Measurements from ENCODE around the gene CADM4. TPM values are rescaled to one million over a fixed set of nuclear protein-coding genes. Genes with fewer than 3 reads are reported as not detected.

CADM4 gene
- total and polyA plus RNA-seq, 2 donors (not counting 1 experiment from before 2014, with no cell fraction given): 1.5 TPM

GRCh38 chr19:43594710-43595604 lies 44.7 kb downstream of the CADM4 start:
- no peak for TF ChIP-seq EZH2 (IDR thresholded peaks at IDR 0.05; ENCODE audit: low read length, missing control alignments)
- peak; percentile 82 to 85 for TF ChIP-seq CTCF (conservative IDR thresholded peaks at IDR 0.05 in 1 of 2, IDR thresholded peaks at IDR 0.05 in 1 of 2; ENCODE audit: low read depth in 1 of 2, low read length in 2 of 2)
- H2AFZ ChIP-seq (ENCODE audit: low read length): no peak overlapping the region
- H3K79me2 ChIP-seq (ENCODE audit: control insufficient read depth, insufficient read depth, low read length): peaks cover 42% of the 10 kb centered on the region
- H3K27me3 ChIP-seq (ENCODE audit: control insufficient read depth, insufficient read depth, low read length): no peaks in the 10 kb centered on the region
- DNase-seq (ENCODE audit: low read depth in 2 of 2): peak; percentile 56 to 60
- H3K27ac ChIP-seq (ENCODE audit: insufficient read depth, low read length): peak overlapping the region; percentile 84
- no peaks in the 10 kb centered on the region for H4K20me1 ChIP-seq (ENCODE audit: control insufficient read depth, extremely low read depth, insufficient read depth, low read length)
- peak overlapping the region; percentile 94 for H3K4me2 ChIP-seq (ENCODE audit: extremely low read depth, insufficient read depth, low read length)
- H3K9me3 ChIP-seq (ENCODE audit: control insufficient read depth, insufficient read depth, low read depth, low read length): no peaks in the 10 kb centered on the region
- H3K36me3 ChIP-seq (ENCODE audit: control insufficient read depth, insufficient read depth, low read length): peaks cover 27% of the 10 kb centered on the region
- peak overlapping the region; percentile 52 to 90 (median 78) for H3K4me3 ChIP-seq (replicated peaks in 1 of 4; ENCODE audit: control extremely low read depth in 1 of 4, insufficient read depth in 1 of 4, low read depth in 3 of 4, low read length in 4 of 4)
- peaks cover 8% of the 10 kb centered on the region for H3K4me1 ChIP-seq (ENCODE audit: control insufficient read depth, extremely low read depth, insufficient read depth, low read length)
- H3K9ac ChIP-seq (ENCODE audit: insufficient read depth, low read length): peak overlapping the region; percentile 79

GRCh38 chr19:43594081-43594697 lies 45.5 kb downstream of the CADM4 start:
- H3K27ac ChIP-seq (ENCODE audit: insufficient read depth, low read length): no peak overlapping the region
- no peak overlapping the region for H3K9ac ChIP-seq (ENCODE audit: insufficient read depth, low read length)
- H3K79me2 ChIP-seq (ENCODE audit: control insufficient read depth, insufficient read depth, low read length): peaks cover 42% of the 10 kb centered on the region

More at GRCh38 chr19:43594081-43594697, 45.5 kb downstream of the CADM4 start:
- Histone ChIP-seq H3K4me3 (replicated peaks in 1 of 4; ENCODE audit: control extremely low read depth in 1 of 4, insufficient read depth in 1 of 4, low read depth in 3 of 4, low read length in 4 of 4) (peak overlapping the region; percentile 52 to 90 (median 78)), H2AFZ (ENCODE audit: low read length) (no peak overlapping the region), H3K27me3 (ENCODE audit: control insufficient read depth, insufficient read depth, low read length) (no peaks in the 10 kb centered on the region), H3K9me3 (ENCODE audit: control insufficient read depth, insufficient read depth, low read depth, low read length) (no peaks in the 10 kb centered on the region), H3K4me1 (ENCODE audit: control insufficient read depth, extremely low read depth, insufficient read depth, low read length) (peaks cover 8% of the 10 kb centered on the region), H3K4me2 (ENCODE audit: extremely low read depth, insufficient read depth, low read length) (peak overlapping the region; percentile 94), H3K36me3 (ENCODE audit: control insufficient read depth, insufficient read depth, low read length) (peaks cover 23% of the 10 kb centered on the region), H4K20me1 (ENCODE audit: control insufficient read depth, extremely low read depth, insufficient read depth, low read length) (no peaks in the 10 kb centered on the region)
- no peak for DNase-seq (ENCODE audit: low read depth in 2 of 2)
- no peak for TF ChIP-seq EZH2 (IDR thresholded peaks at IDR 0.05; ENCODE audit: low read length, missing control alignments)
- no peak for TF ChIP-seq CTCF (conservative IDR thresholded peaks at IDR 0.05 in 1 of 2, IDR thresholded peaks at IDR 0.05 in 1 of 2; ENCODE audit: low read depth in 1 of 2, low read length in 2 of 2)

Measured in fibroblast of lung (primary cell).